Measurements from ENCODE around the gene ERFE. TPM values are rescaled to one million over a fixed set of nuclear protein-coding genes. Genes with fewer than 3 reads are reported as not detected.

ERFE gene
- total and polyA plus RNA-seq, 2 donors (not counting 3 experiments of a cell fraction or from before 2014, with no cell fraction given), result 0.65 to 1.2 TPM

DNA sequence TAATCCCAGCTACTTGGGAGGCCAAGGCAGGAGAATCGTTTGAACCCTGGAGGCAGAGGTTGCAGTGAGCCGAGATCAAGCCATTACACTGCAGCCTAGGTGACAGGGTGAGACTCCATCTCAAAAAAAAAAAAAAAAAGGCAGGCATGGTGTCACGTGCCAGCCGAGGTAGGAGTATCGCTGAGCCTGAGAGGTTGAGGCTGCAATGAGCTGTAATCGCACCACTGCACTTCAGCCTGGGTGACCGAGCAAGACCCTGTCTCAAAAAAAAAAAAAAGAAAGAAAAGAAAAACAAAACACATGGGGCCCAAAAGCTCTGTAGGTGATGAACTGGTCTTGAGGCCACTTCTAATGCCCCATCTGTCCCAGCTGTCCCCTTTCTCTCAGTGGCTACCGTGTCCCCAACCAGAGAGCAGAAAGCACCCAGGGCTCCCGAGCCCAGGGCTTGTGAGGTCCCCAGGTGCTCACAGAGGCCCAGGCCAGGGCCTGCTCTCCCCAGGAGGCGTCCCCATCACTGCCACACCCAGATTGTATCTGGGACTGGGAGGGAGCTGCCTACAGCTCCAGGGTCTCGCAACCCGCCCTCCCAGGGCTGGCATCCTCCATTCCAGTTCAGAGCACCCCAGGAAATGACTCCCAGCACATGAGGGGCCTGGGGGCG lies 11.8 kb upstream of the ERFE start:
- no peaks in the 10 kb centered on the region for H3K9me3 ChIP-seq (replicated peaks; ENCODE audit: control insufficient read depth, insufficient read depth, low read length)
- no peak overlapping the region for H3K27ac ChIP-seq (ENCODE audit: insufficient read depth, low read depth, low read length)
- no peaks in the 10 kb centered on the region for H3K4me1 ChIP-seq (ENCODE audit: control insufficient read depth, extremely low read depth, insufficient read depth, low read length)
- dilution Hi-C loops (cut with MboI; ENCODE audit: extremely low pct_ligation_motif_present, low sequenced_read_pairs), result no loop called here
- FAIRE-seq, result no peak
- no peaks in the 10 kb centered on the region for H4K20me1 ChIP-seq (replicated peaks; ENCODE audit: control insufficient read depth, extremely low read depth, insufficient read depth, low read length)
- no peaks in the 10 kb centered on the region for H3K36me3 ChIP-seq (ENCODE audit: control insufficient read depth in 2 of 2, extremely low read depth in 1 of 2, insufficient read depth in 2 of 2, low read length in 2 of 2)
- H3K9me1 ChIP-seq (replicated peaks; ENCODE audit: control insufficient read depth, extremely low read depth, insufficient read depth, low read length), result no peaks in the 10 kb centered on the region
- DNase-seq (ENCODE audit: low read depth, low spot score), result no peak
- ChIA-PET CTCF (no interaction called here), POLR2A (no interaction called here)
- BruUV-seq (replicated peaks), result no TSS peak
- H3K79me2 ChIP-seq (ENCODE audit: control insufficient read depth, insufficient read depth, low read length), result no peaks in the 10 kb centered on the region
- H3K4me3 ChIP-seq (replicated peaks in 1 of 3; ENCODE audit: insufficient read depth in 1 of 3, low read depth in 1 of 3, low read length in 3 of 3), result no peak overlapping the region
- H3K9ac ChIP-seq (replicated peaks; ENCODE audit: extremely low read depth, insufficient read depth, low read length), result no peak overlapping the region
- TF ChIP-seq EZH2 (IDR thresholded peaks at IDR 0.05; ENCODE audit: borderline replicate concordance, low read depth, low read length, severe bottlenecking) (no peak), JUN (IDR thresholded peaks at IDR 0.05; ENCODE audit: borderline replicate concordance, insufficient read depth, insufficient read length, low read depth) (no peak), POLR2A (IDR thresholded peaks at IDR 0.05; ENCODE audit: low read depth, low read length) (no peak), POLR2AphosphoS5 (IDR thresholded peaks at IDR 0.05; ENCODE audit: insufficient read depth, low read depth, low read length) (no peak), CTCF (IDR thresholded peaks at IDR 0.05; ENCODE audit: extremely low read depth in 1 of 2, insufficient read depth in 1 of 2, low read depth in 1 of 2, low read length in 2 of 2) (no peak), GATA2 (IDR thresholded peaks at IDR 0.05; ENCODE audit: insufficient read depth, insufficient read length, low read depth, low read length) (no peak), MYC (IDR thresholded peaks at IDR 0.05; ENCODE audit: low read depth, low read length) (no peak), FOS (IDR thresholded peaks at IDR 0.05; ENCODE audit: borderline replicate concordance, insufficient read depth, low read length) (no peak), MAX (IDR thresholded peaks at IDR 0.05; ENCODE audit: insufficient read depth, insufficient read length) (no peak)
- intact Hi-C loops (cut with micrococcal nuclease), result no loop called here
- H2AFZ ChIP-seq (ENCODE audit: low read depth, low read length), result no peak overlapping the region
- H3K27me3 ChIP-seq (ENCODE audit: control insufficient read depth in 2 of 2, insufficient read depth in 2 of 2, low read length in 2 of 2), result no peaks in the 10 kb centered on the region
- H3K4me2 ChIP-seq (ENCODE audit: insufficient read depth, low read length), result no peak overlapping the region

All from endothelial cell of umbilical vein (primary cell).